K562 (cell line): ENCODE data around the gene SNRPA. TPM values are rescaled to one million over a fixed set of nuclear protein-coding genes. Genes with fewer than 3 reads are reported as not detected.

Source experiments
- ATF6 ChIP-seq: sonication (generic); formaldehyde crosslinking; IDR thresholded peaks from 2 replicates; pipeline ENCODE4 v1.4.0; 2020; ENCODE audit warnings: mild to moderate bottlenecking, missing genetic modification reagents
- DACH1 ChIP-seq: fragments of 450-650 bp; IDR thresholded peaks from 2 replicates; pipeline ENCODE4 v1.6.1; 2018; ENCODE audit not compliant: partially characterized antibody
- HOMEZ ChIP-seq: fragments of 250-450 bp; sonication (Bioruptor Pico); IDR thresholded peaks from 2 replicates; pipeline ENCODE4 v1.4.0; 2020; ENCODE audit warnings: mild to moderate bottlenecking, moderate library complexity
- NCOA4 ChIP-seq: fragments of 450-650 bp; IDR thresholded peaks from 2 replicates; pipeline ENCODE4 v1.6.1; 2018; ENCODE audit warnings: mild to moderate bottlenecking; ENCODE audit not compliant: partially characterized antibody
- PREB ChIP-seq: sonication (generic); formaldehyde crosslinking; IDR thresholded peaks from 2 replicates; pipeline ENCODE4 v1.8.1; 2023; ENCODE audit warnings: mild to moderate bottlenecking, missing genetic modification reagents
- SRSF9 ChIP-seq: fragments of 200-400 bp; formaldehyde crosslinking; IDR thresholded peaks from 2 replicates; pipeline ENCODE4 v1.6.1; 2017; ENCODE audit warnings: low read depth, low read length, borderline replicate concordance
- TAF1 ChIP-seq: IDR thresholded peaks from 2 replicates; pipeline ENCODE4 v1.6.1; 2011; ENCODE audit warnings: mild to moderate bottlenecking, low read length, moderate library complexity; ENCODE audit not compliant: insufficient read depth, control insufficient read depth, severe bottlenecking; ENCODE audit errors: extremely low read depth
- THAP12 ChIP-seq: fragments of 250-450 bp; sonication (Bioruptor Pico); IDR thresholded peaks from 2 replicates; pipeline ENCODE4 v1.9.0; 2021; ENCODE audit warnings: mild to moderate bottlenecking, inconsistent platforms
- U2AF1 ChIP-seq: fragments of 200-400 bp; formaldehyde crosslinking; optimal IDR thresholded peaks from 2 replicates; pipeline ENCODE3; 2017; ENCODE audit warnings: mild to moderate bottlenecking, low read depth, low read length, moderate library complexity
- ZNF407 ChIP-seq: fragments of 450-650 bp; IDR thresholded peaks from 2 replicates; pipeline ENCODE4 v1.6.1; 2016; ENCODE audit warnings: low read depth
- polyA plus RNA-seq, 8 experiments: library from polyadenylated mRNA; depleted of rRNA in 4 of 8; stranded (reverse) in 5 of 8; unstranded in 3 of 8; fragments of >200 nt; fragmentation: Nextera tagmentation in 2 of 8; fragmentation: Illumina TruSeq in 1 of 8; extraction: Ambion mirVana in 2 of 8; extraction: Trizol in 1 of 8; gene quantifications; 2 replicates each; pipeline versions ENCODE4 v1.2.1 to v1.2.3, GENCODE V29; 2011 to 2014; ENCODE audit warnings: inconsistent platforms in 1 of 8, missing spikeins in 1 of 8
- total RNA-seq, 7 experiments: library from RNA; depleted of rRNA in 6 of 7; stranded (reverse); fragments of >200 nt in 6 of 7; fragmentation: Illumina TruSeq in 2 of 7; extraction: Trizol in 2 of 7; gene quantifications; 2 replicates each; pipeline versions ENCODE4 v1.2.1 to v1.2.3, GENCODE V29; 2011 to 2021; ENCODE audit warnings: low replicate concordance in 1 of 7

Gene SNRPA
- total and polyA plus RNA-seq, 9 of the 15 experiments (the other 6 are each of a cell fraction or from before 2014, with no cell fraction given) = 16.3 to 311 (median 193) TPM

- TF ChIP-seq ZNF407 = no peak
- TF ChIP-seq ATF6 = no peak
- TF ChIP-seq SRSF9 = no peak
- TF ChIP-seq U2AF1 = no peak
- no peak for TF ChIP-seq NCOA4
- no peak for TF ChIP-seq TAF1
- TF ChIP-seq PREB (CRISPR knock-in tag) = no peak
- no peak for TF ChIP-seq THAP12
- TF ChIP-seq DACH1 = no peak
- no peak for TF ChIP-seq HOMEZ (CRISPR knock-in tag)
These were observed 60.7 kb downstream of the SNRPA start (continued) for GRCh38 chr19:40811478-40812341.
